CD4-positive, alpha-beta T cell (primary cell): ENCODE data around the gene ASTN2. TPM values are rescaled to one million over a fixed set of nuclear protein-coding genes. Genes with fewer than 3 reads are reported as not detected.

ENCODE experiments used
- ATAC-seq: fragments of 200-7000 bp; cut with Tn5 transposase; one replicate; pipeline ENCODE4 v1.10.0; 2022; ENCODE audit warnings: mild to moderate bottlenecking; ENCODE audit not compliant: poor library complexity
- CTCF ChIA-PET: fragments of 350-600 bp; sonication (Branson Sonifier 250); formaldehyde crosslinking; loops from one replicate; lab custom pipeline; 2021; ENCODE audit warnings: antibody characterized with exemption, inconsistent platforms; lab: Charles Lee
- POLR2A ChIA-PET: fragments of 350-600 bp; sonication (Branson Sonifier 250); formaldehyde crosslinking; loops from one replicate; lab custom pipeline; 2021; ENCODE audit warnings: antibody characterized with exemption, inconsistent platforms; lab: Charles Lee
- DNase-seq, 14 experiments: peaks; one replicate each; pipeline ENCODE4 v3.0.0-alpha.2; 2013 to 2020; ENCODE audit warnings: mixed read lengths in 2 of 14
- H3K27ac ChIP-seq, 2 donors: one replicate each; pipeline versions ENCODE4 v1.5.1 to v1.7.0; 2013; ENCODE audit warnings: low read length in 2 of 2, low read depth in 1 of 2, mild to moderate bottlenecking in 1 of 2
- H3K27me3 ChIP-seq, 2 experiments: 1 replicate in 1 of 2; 2 replicates in 1 of 2; pipeline versions ENCODE4 v1.6.1 to v1.7.0; 2013; ENCODE audit warnings: low read length in 2 of 2, control low read depth in 1 of 2, mild to moderate bottlenecking in 1 of 2, moderate library complexity in 1 of 2; ENCODE audit not compliant: insufficient read depth in 2 of 2, control insufficient read depth in 1 of 2
- H3K36me3 ChIP-seq: one replicate; pipeline ENCODE4 v1.6.1; 2013; ENCODE audit warnings: low read length, control low read depth; ENCODE audit not compliant: insufficient read depth
- H3K4me1 ChIP-seq: one replicate; pipeline ENCODE4 v1.6.1; 2013; ENCODE audit warnings: low read length, control low read depth; ENCODE audit not compliant: insufficient read depth
- H3K4me3 ChIP-seq: one replicate; pipeline ENCODE4 v1.5.1; 2013; ENCODE audit warnings: mild to moderate bottlenecking, low read length, moderate library complexity
- H3K9me3 ChIP-seq, 2 experiments: 1 replicate in 1 of 2; 2 replicates in 1 of 2; pipeline versions ENCODE4 v1.6.1 to v1.7.0; 2013; ENCODE audit warnings: low read length in 2 of 2, mild to moderate bottlenecking in 2 of 2, control low read depth in 1 of 2, moderate library complexity in 1 of 2; ENCODE audit not compliant: control insufficient read depth in 1 of 2, insufficient read depth in 1 of 2
- H3K27ac Mint-ChIP-seq: one replicate; pipeline ENCODE4 v1.8.0; 2020; ENCODE audit warnings: mixed read lengths
- H3K27me3 Mint-ChIP-seq: one replicate; pipeline ENCODE4 v1.8.0; 2021; ENCODE audit warnings: mixed read lengths
- H3K36me3 Mint-ChIP-seq: one replicate; pipeline ENCODE4 v1.8.0; 2021; ENCODE audit warnings: low read depth, mixed read lengths
- H3K4me1 Mint-ChIP-seq: one replicate; pipeline ENCODE4 v1.8.0; 2021; ENCODE audit warnings: low read depth, mixed read lengths
- H3K4me3 Mint-ChIP-seq: one replicate; pipeline ENCODE4 v1.8.0; 2020; ENCODE audit warnings: mild to moderate bottlenecking, mixed read lengths
- H3K9me3 Mint-ChIP-seq: one replicate; pipeline ENCODE4 v1.8.0; 2020; ENCODE audit warnings: mixed read lengths
- intact Hi-C, 2 experiments: fragments of 100-400 bp; cut with DNase I in 1 of 2; cut with micrococcal nuclease in 1 of 2; formaldehyde crosslinking; loops; one replicate each; pipeline versions ENCODE4 v1.15.1 to v1.9.0; 2023 to 2025; cut with DNase I, micrococcal nuclease
- total RNA-seq, 174 experiments: library from RNA in 2 of 174; stranded (reverse) in 2 of 174; gene quantifications; one replicate each; pipeline ENCODE4 v1.2.3 and lab custom pipeline; 2021 to 2026
- TF ChIP-seq, protein P1 (sequence below): fragments of 200-600 bp; IDR thresholded peaks from one replicate; pipeline ENCODE4 v1.8.0; 2022; ENCODE audit warnings: antibody characterized with exemption, mild to moderate bottlenecking

ASTN2 gene
- total RNA-seq, 2 experiments from 2014 or later = 2.3 to 2.4 TPM

DNA sequence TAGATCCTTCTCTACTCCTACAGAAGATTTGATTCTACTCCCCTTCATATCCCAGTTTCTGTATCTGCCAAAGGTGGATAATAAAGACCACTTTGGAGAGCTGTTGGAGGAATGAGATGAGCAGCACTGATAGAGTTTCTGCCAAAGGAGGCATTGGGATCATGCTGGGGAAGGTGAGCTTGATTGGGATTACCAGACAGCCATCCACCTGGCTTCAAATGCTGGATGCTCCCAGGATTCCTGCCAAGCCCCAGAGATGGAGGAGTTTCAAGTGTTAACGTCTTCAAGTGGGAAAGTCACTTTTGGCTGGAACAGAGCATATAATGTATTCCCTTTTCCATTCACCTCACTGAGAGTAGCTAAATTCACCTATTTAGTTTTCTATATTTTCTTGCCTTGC is 379.3 kb downstream of the ASTN2 start:
- H3K27me3 Mint-ChIP-seq = no peaks in the 10 kb centered on the region
- Histone ChIP-seq H3K4me1 (no peaks in the 10 kb centered on the region), H3K27me3 (no peaks in the 10 kb centered on the region), H3K27ac (no peak overlapping the region), H3K4me3 (no peak overlapping the region), H3K9me3 (no peaks in the 10 kb centered on the region), H3K36me3 (no peaks in the 10 kb centered on the region)
- intact Hi-C loops = no loop called here
- no peaks in the 10 kb centered on the region for H3K36me3 Mint-ChIP-seq
- DNase-seq (no peak), ATAC-seq (no peak)
- ChIA-PET POLR2A (no interaction called here), CTCF (no interaction called here)
- no peak overlapping the region for H3K27ac Mint-ChIP-seq
- no peak overlapping the region for H3K4me3 Mint-ChIP-seq
- TF ChIP-seq, protein P1, sequence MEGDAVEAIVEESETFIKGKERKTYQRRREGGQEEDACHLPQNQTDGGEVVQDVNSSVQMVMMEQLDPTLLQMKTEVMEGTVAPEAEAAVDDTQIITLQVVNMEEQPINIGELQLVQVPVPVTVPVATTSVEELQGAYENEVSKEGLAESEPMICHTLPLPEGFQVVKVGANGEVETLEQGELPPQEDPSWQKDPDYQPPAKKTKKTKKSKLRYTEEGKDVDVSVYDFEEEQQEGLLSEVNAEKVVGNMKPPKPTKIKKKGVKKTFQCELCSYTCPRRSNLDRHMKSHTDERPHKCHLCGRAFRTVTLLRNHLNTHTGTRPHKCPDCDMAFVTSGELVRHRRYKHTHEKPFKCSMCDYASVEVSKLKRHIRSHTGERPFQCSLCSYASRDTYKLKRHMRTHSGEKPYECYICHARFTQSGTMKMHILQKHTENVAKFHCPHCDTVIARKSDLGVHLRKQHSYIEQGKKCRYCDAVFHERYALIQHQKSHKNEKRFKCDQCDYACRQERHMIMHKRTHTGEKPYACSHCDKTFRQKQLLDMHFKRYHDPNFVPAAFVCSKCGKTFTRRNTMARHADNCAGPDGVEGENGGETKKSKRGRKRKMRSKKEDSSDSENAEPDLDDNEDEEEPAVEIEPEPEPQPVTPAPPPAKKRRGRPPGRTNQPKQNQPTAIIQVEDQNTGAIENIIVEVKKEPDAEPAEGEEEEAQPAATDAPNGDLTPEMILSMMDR = no peak
- H3K9me3 Mint-ChIP-seq = peaks cover 7% of the 10 kb centered on the region
- no peaks in the 10 kb centered on the region for H3K4me1 Mint-ChIP-seq

DNA sequence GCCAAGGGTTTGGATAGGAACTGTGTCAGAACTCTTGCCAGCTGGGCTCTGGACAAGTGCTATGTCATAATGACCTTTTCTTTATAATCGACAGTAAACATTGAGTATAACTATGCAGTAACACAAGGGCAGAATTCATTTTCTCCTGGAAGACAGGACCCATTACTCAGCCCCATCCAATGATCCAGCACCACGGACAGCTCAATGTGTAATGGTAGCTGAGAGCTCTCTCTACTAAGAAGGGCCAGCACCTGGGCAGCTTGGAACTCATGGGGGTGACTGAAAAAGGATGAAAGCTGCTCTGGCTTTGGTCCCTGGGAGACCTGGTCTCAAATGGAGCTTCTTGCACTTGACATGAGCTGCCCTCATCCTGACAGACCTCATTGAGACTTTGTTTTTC is 380.0 kb downstream of the ASTN2 start:
- ATAC-seq (no peak), DNase-seq (no peak)
- Mint-ChIP-seq H3K27ac (no peak overlapping the region), H3K9me3 (peaks cover 7% of the 10 kb centered on the region), H3K36me3 (no peaks in the 10 kb centered on the region), H3K4me3 (no peak overlapping the region), H3K4me1 (no peaks in the 10 kb centered on the region), H3K27me3 (no peaks in the 10 kb centered on the region)
- CTCF ChIA-PET = no interaction called here
- POLR2A ChIA-PET = no interaction called here
- no peaks in the 10 kb centered on the region for H3K4me1 ChIP-seq
- no peaks in the 10 kb centered on the region for H3K36me3 ChIP-seq
- no peak overlapping the region for H3K4me3 ChIP-seq
- intact Hi-C loops = no loop called here
- no peak overlapping the region for H3K27ac ChIP-seq
- TF ChIP-seq, protein P1 = no peak
- H3K9me3 ChIP-seq = no peaks in the 10 kb centered on the region
- no peaks in the 10 kb centered on the region for H3K27me3 ChIP-seq

DNA sequence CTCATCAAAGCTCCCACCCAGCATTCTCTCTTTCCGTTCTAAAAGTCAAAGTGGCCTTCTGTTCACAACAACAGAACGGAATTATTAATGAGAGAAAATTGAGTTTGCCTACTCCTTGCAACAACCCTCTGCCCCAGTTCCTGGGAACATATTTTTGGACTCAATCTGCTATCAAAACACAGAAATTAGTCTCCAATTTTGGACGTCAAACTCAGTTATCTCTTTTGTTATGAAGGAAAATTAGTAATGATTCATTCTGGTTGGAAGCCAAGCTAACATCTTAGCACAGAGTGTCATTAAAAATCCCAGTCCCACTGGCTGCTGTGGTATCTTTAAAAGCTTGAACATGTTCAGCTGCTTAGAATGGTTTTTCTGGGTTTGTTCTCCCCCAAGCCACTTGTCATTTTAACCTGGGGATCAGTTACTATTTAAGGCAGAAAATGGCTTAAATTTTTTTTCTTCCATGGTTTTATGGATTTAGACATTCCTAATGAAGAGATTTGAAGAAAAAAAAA is 384.5 kb downstream of the ASTN2 start:
- no peaks in the 10 kb centered on the region for H3K4me1 ChIP-seq
- ATAC-seq (no peak), DNase-seq (no peak)
- H3K36me3 ChIP-seq = no peaks in the 10 kb centered on the region
- TF ChIP-seq, protein P1 = no peak
- intact Hi-C loops = no loop called here
- no peaks in the 10 kb centered on the region for H3K9me3 ChIP-seq
- Mint-ChIP-seq H3K27me3 (no peaks in the 10 kb centered on the region), H3K4me1 (no peaks in the 10 kb centered on the region), H3K27ac (no peak overlapping the region), H3K36me3 (no peaks in the 10 kb centered on the region), H3K4me3 (no peak overlapping the region), H3K9me3 (peaks cover 4% of the 10 kb centered on the region)
- H3K27ac ChIP-seq = no peak overlapping the region
- CTCF ChIA-PET = no interaction called here
- no peak overlapping the region for H3K4me3 ChIP-seq
- POLR2A ChIA-PET = no interaction called here
- H3K27me3 ChIP-seq = no peaks in the 10 kb centered on the region
